HepG2 (cell line): Measurements from ENCODE around the gene SLC38A9. TPM values are rescaled to one million over a fixed set of nuclear protein-coding genes. Genes with fewer than 3 reads are reported as not detected.

Source experiments
- ATAC-seq: fragments of 200-7000 bp; cut with Tn5 transposase; 3 replicates; pipeline ENCODE4 v1.9.1; 2020; ENCODE audit warnings: mild to moderate bottlenecking, moderate library complexity
- BruUV-seq: library from RNA; stranded (reverse); fragments of 400-500 nt; replicated peaks from 2 replicates; lab custom pipeline; 2021; lab: Mats Ljungman, UMichigan
- CTCF ChIA-PET: fragments of 300-600 bp; formaldehyde crosslinking; extraction: SDS; loops from one replicate; lab custom pipeline; 2021; ENCODE audit warnings: low total read pairs, inconsistent platforms, low intra/inter-chr PET ratio; lab: Yijun Ruan, JAX
- POLR2A ChIA-PET: fragments of 350-600 bp; sonication (Branson Sonifier 250); formaldehyde crosslinking; loops from one replicate; lab custom pipeline; 2020; ENCODE audit warnings: antibody characterized with exemption, inconsistent platforms; lab: Yijun Ruan, JAX
- DNase-seq: peaks from one replicate; pipeline ENCODE4 v3.0.0-alpha.2; 2015; ENCODE audit warnings: low spot score
- FAIRE-seq: peaks from 3 replicates; lab custom pipeline; 2011; peaks lifted over from hg19 to GRCh38; lab: Jason Lieb, UNC
- H2AFZ ChIP-seq: one replicate; pipeline ENCODE4 v1.6.1; 2011; ENCODE audit warnings: low read length, inconsistent platforms
- H3K27ac ChIP-seq: fragments of 300-600 bp; 3 replicates; pipeline ENCODE4 v1.8.0; 2011; ENCODE audit warnings: mixed run types, mild to moderate bottlenecking, mixed read lengths, low read length, inconsistent platforms; ENCODE audit not compliant: insufficient read depth; ENCODE audit errors: extremely low read length
- H3K27me3 ChIP-seq, 2 experiments: fragments of 200-600 bp in 1 of 2; 2 replicates in 1 of 2; 3 replicates in 1 of 2; pipeline versions ENCODE4 v1.6.0 to v1.8.0; 2011; ENCODE audit warnings: low read length in 2 of 2, mild to moderate bottlenecking in 2 of 2, moderate library complexity in 2 of 2, inconsistent platforms in 1 of 2; ENCODE audit not compliant: insufficient read depth in 2 of 2, control insufficient read depth in 1 of 2
- H3K36me3 ChIP-seq, 2 experiments: fragments of 200-600 bp in 1 of 2; replicated peaks in 1 of 2; 2 replicates in 1 of 2; 3 replicates in 1 of 2; pipeline versions ENCODE4 v1.5.1 to v1.8.0; 2011; ENCODE audit warnings: low read length in 2 of 2, inconsistent platforms in 1 of 2; ENCODE audit not compliant: insufficient read depth in 2 of 2, control insufficient read depth in 1 of 2
- H3K4me1 ChIP-seq: 2 replicates; pipeline ENCODE4 v1.5.1; 2012; ENCODE audit warnings: low read length, inconsistent platforms; ENCODE audit not compliant: insufficient read depth
- H3K4me2 ChIP-seq: 2 replicates; pipeline ENCODE4 v1.6.0; 2011; ENCODE audit warnings: low read depth, low read length, inconsistent platforms
- H3K4me3 ChIP-seq, 3 experiments: fragments of 200-600 bp in 1 of 3; sonication (generic), shearing (Covaris generic) in 1 of 3; replicated peaks in 1 of 3; 2 replicates each; pipeline ENCODE4 v1.5.1; 2011 to 2016; ENCODE audit warnings: low read length in 3 of 3, inconsistent platforms in 2 of 3, low read depth in 2 of 3, mild to moderate bottlenecking in 2 of 3, control low read depth in 1 of 3, mixed read lengths in 1 of 3; ENCODE audit not compliant: insufficient read depth in 1 of 3
- H3K79me2 ChIP-seq: one replicate; pipeline ENCODE4 v1.6.1; 2011; ENCODE audit warnings: low read length, inconsistent platforms; ENCODE audit not compliant: insufficient read depth
- H3K9ac ChIP-seq: 2 replicates; pipeline ENCODE4 v1.6.0; 2011; ENCODE audit warnings: mild to moderate bottlenecking, low read depth, low read length, inconsistent platforms; ENCODE audit not compliant: insufficient read depth
- H3K9me3 ChIP-seq: 2 replicates; pipeline ENCODE4 v1.5.1; 2012; ENCODE audit warnings: mild to moderate bottlenecking, low read length
- H4K20me1 ChIP-seq: 2 replicates; pipeline ENCODE4 v1.6.0; 2011; ENCODE audit warnings: inconsistent platforms, mild to moderate bottlenecking, low read length, moderate library complexity; ENCODE audit not compliant: insufficient read depth
- FOSL1 ChIP-seq: sonication (generic); formaldehyde crosslinking; IDR thresholded peaks from 2 replicates; pipeline ENCODE4 v1.9.0; 2021; ENCODE audit warnings: missing genetic modification reagents, borderline replicate concordance
- FOXJ3 ChIP-seq: sonication (generic); formaldehyde crosslinking; IDR thresholded peaks from 2 replicates; pipeline ENCODE4 v1.4.0; 2020; ENCODE audit warnings: missing genetic modification reagents, mild to moderate bottlenecking, borderline replicate concordance
- KDM1A ChIP-seq: IDR thresholded peaks from 2 replicates; pipeline ENCODE4 v1.6.1; 2016; ENCODE audit warnings: missing compliant biosample characterization
- MXD4 ChIP-seq: IDR thresholded peaks from 2 replicates; pipeline ENCODE4 v1.6.1; 2016; ENCODE audit warnings: mild to moderate bottlenecking, missing biosample characterization, missing genetic modification reagents
- MYPOP ChIP-seq: sonication (generic); formaldehyde crosslinking; IDR thresholded peaks from 2 replicates; pipeline ENCODE4 v1.8.1; 2023; ENCODE audit warnings: mild to moderate bottlenecking, moderate library complexity, missing genetic modification reagents
- POGK ChIP-seq: sonication (generic); formaldehyde crosslinking; conservative IDR thresholded peaks from 2 replicates; pipeline ENCODE4 v1.8.0; 2022; ENCODE audit warnings: mild to moderate bottlenecking, moderate library complexity, missing genetic modification reagents
- POGZ ChIP-seq: sonication (generic); formaldehyde crosslinking; IDR thresholded peaks from 2 replicates; pipeline ENCODE4 v1.4.0; 2020; ENCODE audit warnings: mild to moderate bottlenecking, missing genetic modification reagents
- YEATS4 ChIP-seq: sonication (generic); formaldehyde crosslinking; IDR thresholded peaks from 2 replicates; pipeline ENCODE4 v1.4.0; 2020; ENCODE audit warnings: missing genetic modification reagents, borderline replicate concordance
- ZNF552 ChIP-seq: sonication (generic); formaldehyde crosslinking; IDR thresholded peaks from 2 replicates; pipeline ENCODE4 v1.9.0; 2022; ENCODE audit warnings: missing genetic modification reagents, mild to moderate bottlenecking, borderline replicate concordance
- WGBS: methylation state at CpG from one replicate; pipeline ENCODE4 v1.1.6; 2017; ENCODE audit warnings: low lambda C conversion rate; 5-methylcytosine and 5-hydroxymethylcytosine counted together
- in situ Hi-C: cut with HindIII; loops from 2 replicates; pipeline ENCODE4 v1.10.0; 2017; ENCODE audit warnings: low pct_unique_long_range_greater_than_20kb; ENCODE audit not compliant: extremely low pct_ligation_motif_present
- intact Hi-C: fragments of 100-400 bp; cut with micrococcal nuclease; formaldehyde crosslinking; loops from one replicate; pipeline ENCODE4 v1.10.0; 2022; ENCODE audit not compliant: unreplicated experiment
- polyA plus RNA-seq, 8 experiments: library from polyadenylated mRNA; depleted of rRNA in 3 of 8; stranded (reverse) in 7 of 8; unstranded in 1 of 8; fragments of >200 nt; fragmentation: Illumina TruSeq in 4 of 8; extraction: Trizol in 4 of 8; gene quantifications; 2 replicates each; pipeline versions ENCODE4 v1.2.1 to v1.2.3, GENCODE V29; 2011 to 2016; ENCODE audit warnings: low read depth in 4 of 8, missing spikeins in 1 of 8, mixed read lengths in 1 of 8; ENCODE audit not compliant: insufficient read depth in 1 of 8
- total RNA-seq, 5 experiments: library from RNA; depleted of rRNA; stranded (reverse); fragments of >200 nt; fragmentation: Illumina TruSeq; extraction: Trizol; gene quantifications; 2 replicates each; pipeline ENCODE4 v1.2.3, GENCODE V29; 2016; ENCODE audit warnings: low read depth in 1 of 5

The SLC38A9 gene
- total and polyA plus RNA-seq, 2 of the 13 experiments (the other 11 are each of a cell fraction or from before 2014, with no cell fraction given), result 19.3 to 36.0 TPM

GRCh38 chr5:55625589-55625909 lies 86.6 kb downstream of the SLC38A9 start:
- CTCF ChIA-PET, result no interaction called here

More at GRCh38 chr5:55625589-55625909, 86.6 kb downstream of the SLC38A9 start:
- H3K4me1 ChIP-seq, result peaks cover 12% of the 10 kb centered on the region
- ATAC-seq (no peak), FAIRE-seq (no peak), DNase-seq (no peak)
- in situ Hi-C loops, result no loop called here
- no peaks in the 10 kb centered on the region for H3K79me2 ChIP-seq
- H4K20me1 ChIP-seq, result no peaks in the 10 kb centered on the region
- H3K9ac ChIP-seq, result no peak overlapping the region
- H2AFZ ChIP-seq, result no peak overlapping the region
- H3K4me3 ChIP-seq, result no peak overlapping the region
- H3K27ac ChIP-seq, result no peak overlapping the region
- TF ChIP-seq POGZ (CRISPR knock-in tag) (no peak), FOSL1 (CRISPR knock-in tag) (no peak), MYPOP (CRISPR knock-in tag) (no peak), POGK (CRISPR knock-in tag) (no peak), MXD4 (CRISPR knock-in tag) (no peak), YEATS4 (CRISPR knock-in tag) (no peak), ZNF552 (CRISPR knock-in tag) (no peak), KDM1A (CRISPR knock-in tag) (no peak), FOXJ3 (CRISPR knock-in tag) (no peak)
- POLR2A ChIA-PET, result no interaction called here
- intact Hi-C loops, result no loop called here
- no peaks in the 10 kb centered on the region for H3K27me3 ChIP-seq
- 88% methylated on average over 4 of the region's 4 CpGs for WGBS
- no TSS peak for BruUV-seq
- no peaks in the 10 kb centered on the region for H3K9me3 ChIP-seq
- H3K4me2 ChIP-seq, result no peak overlapping the region
- no peaks in the 10 kb centered on the region for H3K36me3 ChIP-seq
